GM12874 (cell line): Measurements from ENCODE around the gene MAPK12.
A peak's percentile ranks its signal among the peaks of the same experiment; 100 is the strongest.

Experiments
- TF ChIP-seq, protein P1 (sequence below): IDR thresholded peaks from 2 replicates; pipeline ENCODE4 v1.5.1; 2011; ENCODE audit warnings: low read depth, mild to moderate bottlenecking, control low read depth, low read length, moderate library complexity; ENCODE audit not compliant: insufficient read depth

The MAPK12 gene

GRCh38 chr22:50242406-50242949, 19.0 kb downstream of the MAPK12 start:
- TF ChIP-seq, protein P1, sequence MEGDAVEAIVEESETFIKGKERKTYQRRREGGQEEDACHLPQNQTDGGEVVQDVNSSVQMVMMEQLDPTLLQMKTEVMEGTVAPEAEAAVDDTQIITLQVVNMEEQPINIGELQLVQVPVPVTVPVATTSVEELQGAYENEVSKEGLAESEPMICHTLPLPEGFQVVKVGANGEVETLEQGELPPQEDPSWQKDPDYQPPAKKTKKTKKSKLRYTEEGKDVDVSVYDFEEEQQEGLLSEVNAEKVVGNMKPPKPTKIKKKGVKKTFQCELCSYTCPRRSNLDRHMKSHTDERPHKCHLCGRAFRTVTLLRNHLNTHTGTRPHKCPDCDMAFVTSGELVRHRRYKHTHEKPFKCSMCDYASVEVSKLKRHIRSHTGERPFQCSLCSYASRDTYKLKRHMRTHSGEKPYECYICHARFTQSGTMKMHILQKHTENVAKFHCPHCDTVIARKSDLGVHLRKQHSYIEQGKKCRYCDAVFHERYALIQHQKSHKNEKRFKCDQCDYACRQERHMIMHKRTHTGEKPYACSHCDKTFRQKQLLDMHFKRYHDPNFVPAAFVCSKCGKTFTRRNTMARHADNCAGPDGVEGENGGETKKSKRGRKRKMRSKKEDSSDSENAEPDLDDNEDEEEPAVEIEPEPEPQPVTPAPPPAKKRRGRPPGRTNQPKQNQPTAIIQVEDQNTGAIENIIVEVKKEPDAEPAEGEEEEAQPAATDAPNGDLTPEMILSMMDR: no peak

DNA sequence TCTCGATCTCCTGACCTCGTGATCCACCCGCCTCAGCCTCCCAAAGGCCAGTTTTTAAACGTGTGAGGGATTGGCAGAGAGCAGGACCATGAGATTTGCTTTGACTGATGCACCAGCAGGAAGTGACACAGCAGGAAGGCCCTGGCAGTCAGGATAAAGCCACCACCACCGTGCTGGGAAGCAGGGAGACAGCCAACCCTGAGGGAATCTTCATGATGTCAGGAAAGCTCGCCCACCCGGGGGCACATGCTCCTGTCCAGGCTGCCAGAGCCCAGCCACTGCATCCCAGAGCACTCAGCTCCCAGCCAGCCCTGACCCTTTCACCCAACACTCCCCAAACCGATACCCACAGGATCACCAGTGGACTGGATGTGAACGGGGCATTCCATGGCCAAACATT, 22.7 kb downstream of the MAPK12 start:
- TF ChIP-seq, protein P1: no peak

DNA sequence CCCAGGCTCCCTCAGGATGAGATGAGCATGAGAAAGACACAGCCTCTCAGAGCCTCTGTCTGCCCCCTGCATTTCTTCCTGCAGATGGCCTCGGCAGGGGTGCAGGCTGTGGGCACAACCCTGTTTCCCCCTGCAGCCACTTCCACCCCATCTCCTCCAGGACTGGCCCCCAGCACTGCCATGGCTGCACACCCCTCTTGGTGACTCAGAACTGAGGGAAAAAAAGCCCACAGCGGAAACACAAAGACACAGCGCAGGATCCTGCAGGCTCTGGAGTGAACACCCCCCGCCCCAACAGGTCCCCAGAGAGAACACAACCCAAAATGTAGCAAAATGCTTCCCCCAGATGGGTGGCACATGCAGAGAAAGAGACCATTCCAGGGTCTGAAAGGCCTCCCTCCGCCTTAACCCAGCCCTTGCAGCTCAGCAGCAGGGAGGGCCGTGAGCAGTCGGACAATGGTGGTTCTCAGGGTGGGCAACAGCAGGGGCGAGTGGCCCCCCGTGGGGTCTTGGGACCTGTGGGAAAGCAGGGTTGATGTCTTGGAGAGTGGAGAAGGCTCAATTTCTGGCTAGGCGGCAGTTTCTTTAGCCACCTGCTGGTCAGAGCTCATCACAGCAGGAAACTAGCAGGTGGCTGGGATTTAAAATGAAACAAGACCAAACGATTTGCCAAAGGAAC, 24.6 kb downstream of the MAPK12 start:
- TF ChIP-seq, protein P1: peak; percentile 53; the same call in 1 of the 2 replicates

DNA sequence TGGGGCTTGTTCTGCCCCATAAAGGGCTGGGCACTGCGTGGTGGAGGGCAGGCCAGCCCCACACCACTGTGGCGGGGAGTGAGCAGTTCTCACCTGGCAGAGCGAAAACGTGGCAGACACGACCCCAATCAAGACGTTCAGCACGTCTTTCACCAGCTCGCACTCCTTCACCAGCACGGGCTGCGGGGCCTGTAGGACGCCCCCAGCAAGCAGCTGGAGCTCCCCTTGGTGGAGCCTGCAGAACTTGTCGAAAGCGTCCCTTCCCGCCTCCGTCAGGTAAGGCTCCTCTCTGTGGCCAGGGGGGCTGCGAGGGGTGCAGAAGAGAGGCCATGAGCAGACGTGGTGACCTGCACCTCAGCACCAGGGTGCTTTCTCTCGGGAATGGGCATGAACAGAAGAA, 28.3 kb downstream of the MAPK12 start:
- TF ChIP-seq, protein P1: no peak

DNA sequence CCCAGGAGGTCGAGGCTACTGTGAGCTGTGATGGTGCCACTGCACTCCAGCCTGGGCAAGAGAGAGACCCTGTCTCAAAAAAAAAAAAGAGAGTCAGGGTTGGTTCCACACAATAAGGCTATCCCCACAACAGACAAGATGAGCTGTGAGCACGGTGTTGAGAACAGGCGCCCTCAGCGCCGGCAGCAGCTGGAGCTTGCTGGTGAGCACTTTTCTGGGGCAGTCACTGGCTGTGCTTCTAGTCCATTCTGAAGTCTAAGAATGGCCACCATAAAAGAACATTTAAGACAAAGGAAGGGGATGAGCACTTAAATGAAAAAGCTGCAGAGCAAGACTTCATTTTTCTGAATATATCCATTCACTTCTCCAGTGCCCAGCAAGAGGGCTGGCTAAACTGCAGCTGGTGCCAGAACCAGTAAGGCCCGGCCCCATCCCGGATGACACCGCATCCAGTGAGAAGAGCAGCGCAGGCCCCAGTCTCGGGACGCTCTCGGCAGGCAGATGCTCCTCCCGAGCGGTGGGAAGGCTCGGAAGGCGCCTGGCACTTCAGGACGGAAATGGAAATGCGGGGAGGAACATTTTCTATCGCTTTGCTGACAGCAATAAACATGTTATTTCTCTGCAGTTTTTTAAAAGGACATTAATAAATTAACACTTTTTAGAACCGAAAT, 28.9 kb downstream of the MAPK12 start:
- TF ChIP-seq, protein P1: no peak

DNA sequence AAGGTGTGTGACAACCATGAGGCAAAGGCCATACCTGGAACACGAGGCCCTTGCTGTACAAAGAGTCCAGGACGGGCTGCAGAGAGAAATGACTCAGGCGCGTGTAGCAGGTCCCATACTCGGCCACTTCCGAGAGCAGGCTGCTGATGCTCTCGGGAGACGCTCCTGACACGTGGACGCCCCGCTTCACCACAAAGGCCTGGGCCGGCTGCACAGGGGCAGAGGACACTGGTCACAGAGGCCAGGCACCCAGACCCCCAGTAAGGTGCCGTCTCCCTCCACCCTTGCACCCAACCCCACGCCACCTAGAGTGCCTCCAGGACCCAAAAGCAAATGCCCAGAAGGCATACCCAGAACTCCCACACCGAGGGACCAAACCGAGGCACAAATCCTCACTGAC, 32.1 kb downstream of the MAPK12 start:
- TF ChIP-seq, protein P1: no peak

GRCh38 chr22:50228366-50228765, 33.1 kb downstream of the MAPK12 start:
- TF ChIP-seq, protein P1: no peak
